GM19397 (cell line): ENCODE measurements around the gene PPP4C.
A peak's percentile ranks its signal among the peaks of the same experiment; 100 is the strongest.
"Not testable (repeated sequence)": the region's sequence is repeated elsewhere in the genome, so short reads cannot be mapped to it uniquely, and the experiment has no call there.

Experiments used
- ATAC-seq: cut with Tn5 transposase; IDR thresholded peaks from one replicate; pipeline ENCODE4 v1.9.1; 2021; ENCODE audit warnings: mild to moderate bottlenecking, moderate library complexity; ENCODE audit not compliant: unreplicated experiment

PPP4C gene

GRCh38 chr16:30096105-30096861 lies 20.5 kb downstream of the PPP4C start, which contains the start of gene YPEL3:
YPEL3 (minus strand) TSS chr16:30096213; CDS start chr16:30095482, 731 bp downstream.
- peak; percentile 45 for ATAC-seq

- no peak for ATAC-seq
Measured at GRCh38 chr16:30096862-30097563, 21.2 kb downstream of the PPP4C start.

- no peak for ATAC-seq
Measured at GRCh38 chr16:30104090-30104489, 28.3 kb downstream of the PPP4C start.

- ATAC-seq, result no peak
Measured at GRCh38 chr16:30104492-30104891, 28.7 kb downstream of the PPP4C start.

- no peak for ATAC-seq
Measured at GRCh38 chr16:30108059-30108850, 32.5 kb downstream of the PPP4C start.

GRCh38 chr16:30110661-30111060 lies 34.9 kb downstream of the PPP4C start:
- ATAC-seq, result no peak

- ATAC-seq, result no peak
Measured at GRCh38 chr16:30112197-30113030, 36.6 kb downstream of the PPP4C start.

GRCh38 chr16:30113031-30113710 lies 37.4 kb downstream of the PPP4C start, which contains the start of gene GDPD3:
GDPD3 (minus strand) TSS chr16:30113537; CDS start chr16:30113478, 59 bp downstream.
- no peak for ATAC-seq

GRCh38 chr16:30113711-30114333 lies 38.0 kb downstream of the PPP4C start:
- ATAC-seq, result no peak

GRCh38 chr16:30114411-30114810 lies 38.6 kb downstream of the PPP4C start:
- no peak for ATAC-seq

GRCh38 chr16:30114833-30115232 lies 39.0 kb downstream of the PPP4C start:
- ATAC-seq, result not testable (repeated sequence)

- no peak for ATAC-seq
Measured at GRCh38 chr16:30115238-30115637, 39.4 kb downstream of the PPP4C start.

- no peak for ATAC-seq
Measured at GRCh38 chr16:30116291-30117207, 40.8 kb downstream of the PPP4C start.

GRCh38 chr16:30117768-30118167 lies 42.0 kb downstream of the PPP4C start:
- no peak for ATAC-seq

GRCh38 chr16:30119428-30119827 lies 43.6 kb downstream of the PPP4C start:
- no peak for ATAC-seq

GRCh38 chr16:30120340-30121105 lies 44.7 kb downstream of the PPP4C start:
- no peak for ATAC-seq

- no peak for ATAC-seq
Measured at GRCh38 chr16:30121741-30122571, 46.2 kb downstream of the PPP4C start.
